Esophagus mucosa (tissue), 1 donor: Measurements from ENCODE around the gene NFX1. TPM values are rescaled to one million over a fixed set of nuclear protein-coding genes. Genes with fewer than 3 reads are reported as not detected.

Experiments
- ATAC-seq: fragments of 200-7000 bp; cut with Tn5 transposase; one replicate; pipeline ENCODE4 v1.9.1; 2020
- total RNA-seq: library from RNA; stranded (reverse); gene quantifications from one replicate; pipeline ENCODE4 v1.2.4, GENCODE V29; 2023
- donor health status: DM: yes; HTN: yes; CAD: no.

Gene NFX1
- total RNA-seq, 1 donor from 2014 or later: 26.6 TPM

- no peak for ATAC-seq
Observed at GRCh38 chr9:33267151-33267767, 23.1 kb upstream of the NFX1 start.

GRCh38 chr9:33270146-33270545 is 20.2 kb upstream of the NFX1 start:
- no peak for ATAC-seq

- ATAC-seq: no peak
Observed at GRCh38 chr9:33272061-33272460, 18.3 kb upstream of the NFX1 start.

GRCh38 chr9:33273266-33273971 is 16.9 kb upstream of the NFX1 start:
- no peak for ATAC-seq

GRCh38 chr9:33273972-33274328 is 16.4 kb upstream of the NFX1 start:
- no peak for ATAC-seq

DNA sequence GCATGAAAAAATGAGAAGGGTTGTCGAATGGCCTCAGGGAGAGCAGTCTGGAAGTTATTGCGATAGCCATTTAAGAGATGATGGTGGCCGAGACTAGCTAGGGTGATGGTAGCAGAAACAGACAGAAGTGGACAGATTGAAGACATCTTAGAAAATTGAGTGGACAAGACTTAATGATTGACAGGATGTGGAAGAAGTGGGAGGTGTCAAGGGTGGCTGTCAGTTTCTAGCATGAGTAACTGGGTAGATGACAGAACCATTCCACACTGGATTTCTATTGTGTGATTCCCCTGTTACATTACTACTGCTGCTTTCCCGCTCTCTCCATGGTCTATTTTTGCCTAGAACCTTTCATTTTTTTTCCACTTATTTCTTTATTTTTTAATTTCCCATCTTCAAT is 12.8 kb upstream of the NFX1 start:
- no peak for ATAC-seq

DNA sequence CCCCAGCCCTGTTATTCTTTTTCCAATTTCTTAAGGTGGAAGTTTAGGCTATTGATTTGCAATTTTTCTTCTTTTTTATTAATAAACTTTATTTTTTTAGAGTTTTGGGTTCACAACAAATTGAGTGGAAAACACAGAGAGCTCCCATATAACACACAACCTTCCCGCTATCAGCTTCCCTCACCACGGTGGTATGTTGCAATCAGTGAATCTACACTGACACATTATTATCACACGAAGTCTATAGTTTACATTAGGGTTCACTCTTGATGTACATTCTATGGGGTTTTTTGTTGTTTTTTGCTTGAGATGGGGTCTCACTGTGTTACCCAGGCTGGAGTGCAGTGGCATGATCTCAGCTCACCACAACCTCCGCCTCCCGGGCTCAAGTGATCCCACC is 4.8 kb upstream of the NFX1 start:
- no peak for ATAC-seq

GRCh38 chr9:33287087-33287490 is 3.2 kb upstream of the NFX1 start:
- no peak for ATAC-seq

- no peak for ATAC-seq
Observed at GRCh38 chr9:33288235-33288634, 2.1 kb upstream of the NFX1 start.

DNA sequence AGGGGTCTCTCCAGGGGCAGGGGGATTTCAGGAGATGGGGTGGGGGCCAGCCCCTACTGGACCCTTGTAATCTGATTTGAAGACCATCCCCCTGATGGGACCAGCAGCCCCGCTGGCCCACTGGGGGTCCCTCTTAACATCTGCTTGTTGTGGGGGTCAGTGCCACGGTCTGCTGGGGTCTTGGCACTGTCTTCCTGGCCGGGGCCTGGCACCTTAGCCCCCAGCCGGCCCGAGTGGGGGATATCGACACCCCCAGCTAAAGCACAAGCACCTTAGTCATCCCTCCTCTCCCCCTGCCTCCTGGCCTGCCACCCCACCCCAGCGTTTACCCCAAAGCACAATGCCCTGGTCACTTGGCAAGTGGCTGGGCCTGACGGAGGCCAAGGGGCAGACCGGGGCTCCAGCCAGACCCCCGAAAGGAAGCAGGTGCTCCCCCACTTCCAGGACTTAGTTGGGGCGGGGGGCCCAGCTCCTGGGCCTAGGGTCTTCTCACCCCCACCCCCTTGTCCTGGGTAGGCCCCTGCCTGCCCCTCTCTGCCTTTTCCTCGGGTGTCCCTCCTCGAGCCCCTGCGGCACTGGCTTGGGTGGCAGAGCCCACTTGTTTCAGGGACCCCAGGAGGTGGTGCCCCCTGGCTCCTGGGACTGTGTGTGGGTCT is 1.4 kb upstream of the NFX1 start:
- no peak for ATAC-seq

DNA sequence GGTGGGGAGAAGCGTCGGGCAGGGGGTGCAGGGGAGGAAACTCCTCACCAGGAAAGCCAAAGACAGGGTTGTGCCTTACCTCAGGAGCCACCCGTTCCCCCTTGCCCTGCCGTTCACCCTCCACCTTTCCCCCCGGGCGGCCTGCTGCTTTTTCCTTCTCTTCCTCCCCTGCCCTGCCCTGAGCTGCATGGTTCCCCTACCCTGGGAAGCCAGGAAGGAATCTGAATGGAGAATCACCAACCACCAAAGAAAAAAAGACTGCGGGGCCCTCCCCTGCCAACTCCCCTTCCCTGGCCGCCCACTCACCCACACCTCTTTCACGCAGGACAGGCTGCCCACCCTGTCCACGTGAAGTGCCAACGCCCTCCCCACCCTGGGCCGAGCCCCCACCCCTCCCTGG is 820 bp upstream of the NFX1 start:
- no peak for ATAC-seq

- no peak for ATAC-seq
Observed at GRCh38 chr9:33289936-33290246, 425 bp upstream of the NFX1 start.

GRCh38 chr9:33291031-33291397 is 698 bp downstream of the NFX1 start:
- ATAC-seq: no peak

GRCh38 chr9:33291901-33292300 is 1.6 kb downstream of the NFX1 start:
- ATAC-seq: no peak

DNA sequence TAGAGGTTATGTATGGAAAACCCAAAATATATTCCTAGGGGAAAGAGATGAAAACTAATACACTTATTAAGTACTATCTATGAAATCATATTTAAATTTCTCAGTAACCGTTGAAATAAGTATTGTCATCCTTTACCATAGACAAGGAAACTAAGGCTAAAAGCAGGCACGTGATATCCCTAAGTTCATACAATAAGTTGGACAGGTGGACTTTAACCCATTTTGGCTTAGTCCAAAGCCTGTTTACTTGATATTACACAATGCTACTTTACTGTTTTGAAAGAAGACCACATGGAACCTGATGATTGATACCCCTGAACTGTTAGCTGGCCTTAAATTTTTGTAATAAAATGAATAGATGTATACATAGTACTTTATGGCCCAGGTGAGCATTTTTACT is 3.5 kb downstream of the NFX1 start:
- ATAC-seq: no peak

DNA sequence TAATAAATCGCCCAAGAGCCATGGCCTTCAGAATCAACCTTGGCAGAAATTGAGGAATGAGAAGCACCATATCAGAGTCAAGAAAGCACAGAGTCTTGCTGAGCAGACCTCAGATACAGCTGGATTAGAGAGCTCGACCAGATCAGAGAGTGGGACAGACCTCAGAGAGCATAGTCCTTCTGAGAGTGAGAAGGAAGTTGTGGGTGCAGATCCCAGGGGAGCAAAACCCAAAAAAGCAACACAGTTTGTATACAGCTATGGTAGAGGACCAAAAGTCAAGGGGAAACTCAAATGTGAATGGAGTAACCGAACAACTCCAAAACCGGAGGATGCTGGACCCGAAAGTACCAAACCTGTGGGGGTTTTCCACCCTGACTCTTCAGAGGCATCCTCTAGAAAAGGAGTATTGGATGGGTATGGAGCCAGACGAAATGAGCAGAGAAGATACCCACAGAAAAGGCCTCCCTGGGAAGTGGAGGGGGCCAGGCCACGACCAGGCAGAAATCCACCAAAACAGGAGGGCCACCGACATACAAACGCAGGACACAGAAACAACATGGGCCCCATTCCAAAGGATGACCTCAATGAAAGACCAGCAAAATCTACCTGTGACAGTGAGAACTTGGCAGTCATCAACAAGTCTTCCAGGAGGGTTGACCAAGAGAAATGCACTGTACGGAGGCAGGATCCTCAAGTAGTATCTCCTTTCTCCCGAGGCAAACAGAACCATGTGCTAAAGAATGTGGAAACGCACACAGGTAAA is 4.5 kb downstream of the NFX1 start:
- no peak for ATAC-seq

DNA sequence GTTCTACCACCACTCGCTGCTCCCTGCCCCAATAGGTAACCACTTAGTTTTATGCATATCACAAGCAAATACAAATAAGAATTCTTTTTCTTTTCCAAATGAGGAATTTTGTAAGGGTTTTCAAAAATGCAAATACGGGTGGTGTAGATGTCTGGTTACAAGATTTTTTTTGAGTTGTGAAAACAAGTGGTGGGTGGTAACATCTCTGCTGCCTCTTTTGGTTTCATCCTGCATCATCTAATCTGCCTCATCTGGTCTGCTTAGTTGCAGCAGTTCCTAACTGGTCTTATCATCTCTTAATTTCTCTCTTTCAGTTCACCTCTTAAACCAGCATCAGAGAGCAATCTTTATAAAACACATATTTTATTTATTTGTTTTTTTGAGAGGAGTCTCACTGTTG is 5.3 kb downstream of the NFX1 start:
- ATAC-seq: no peak

DNA sequence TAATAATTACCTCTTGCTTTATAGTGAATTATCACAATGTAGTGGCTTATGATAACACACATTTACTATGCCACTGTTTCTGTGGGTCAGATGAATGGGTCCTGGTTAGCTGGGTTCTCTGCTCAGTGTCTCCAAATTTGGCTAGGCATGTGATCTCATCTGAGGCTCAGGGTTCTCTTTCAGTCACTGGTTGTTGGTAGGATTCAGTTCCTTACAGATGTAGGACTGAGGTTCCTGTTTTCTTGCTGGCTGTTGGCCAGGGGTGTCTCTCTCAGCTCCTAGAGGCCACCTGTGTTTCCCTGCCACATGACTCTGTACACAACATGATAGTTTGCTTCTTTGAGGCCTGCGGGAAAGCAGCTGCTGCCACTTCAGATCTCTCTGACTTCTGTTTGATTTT is 7.1 kb downstream of the NFX1 start:
- peak; percentile 65 for ATAC-seq

DNA sequence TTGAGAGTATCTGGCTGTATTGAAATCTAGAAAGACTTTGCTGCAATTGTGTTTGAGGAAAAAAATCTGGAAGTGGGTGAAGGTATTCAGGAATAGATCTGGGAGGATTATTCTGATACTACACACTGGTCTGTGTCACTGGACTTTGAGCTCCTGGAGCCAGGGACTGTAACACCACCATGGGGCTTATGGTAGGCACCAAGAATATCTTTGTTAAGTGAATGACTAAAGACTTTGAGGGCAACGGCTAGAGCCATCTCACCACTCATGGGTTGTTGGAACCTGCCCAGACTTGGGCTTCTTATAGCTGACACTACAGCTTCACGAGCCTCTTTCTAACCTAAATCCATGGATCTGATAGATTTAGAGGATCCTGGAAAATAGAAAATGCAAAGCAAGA is 10.2 kb downstream of the NFX1 start:
- no peak for ATAC-seq

- no peak for ATAC-seq
Observed at GRCh38 chr9:33304362-33304761, 14.0 kb downstream of the NFX1 start.

DNA sequence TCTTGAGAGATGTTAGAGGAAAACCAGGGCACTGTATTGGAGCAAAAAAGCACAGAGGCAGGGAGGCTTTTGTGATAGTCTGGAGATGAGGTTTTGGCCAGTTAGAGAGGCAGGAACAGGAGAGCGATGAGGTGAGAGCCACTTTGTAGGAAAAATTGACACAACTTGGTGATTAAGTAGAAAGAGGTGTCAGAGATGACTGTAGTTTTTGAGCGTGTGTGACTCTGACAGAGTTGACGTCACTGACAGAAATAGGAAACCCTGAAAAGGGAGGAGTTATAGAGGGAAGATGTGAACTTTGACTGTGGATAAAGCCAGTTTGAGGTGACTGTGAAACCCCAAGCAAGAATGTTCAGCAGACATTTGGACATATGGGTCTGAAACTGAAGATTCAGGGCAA is 15.7 kb downstream of the NFX1 start:
- ATAC-seq: no peak

- ATAC-seq: no peak
Observed at GRCh38 chr9:33307067-33307466, 16.8 kb downstream of the NFX1 start.

- peak; percentile 52 for ATAC-seq
Observed at GRCh38 chr9:33309903-33310302, 19.6 kb downstream of the NFX1 start.

- ATAC-seq: no peak
Observed at GRCh38 chr9:33310748-33311147, 20.4 kb downstream of the NFX1 start.
